Upper lobe of left lung (tissue), 6 donors: ENCODE results near the gene UBE2Q2. TPM values are rescaled to one million over a fixed set of nuclear protein-coding genes. Genes with fewer than 3 reads are reported as not detected.

Source experiments
- ATAC-seq, 2 donors: fragments of 200-7000 bp; cut with Tn5 transposase; one replicate each; pipeline ENCODE4 v1.9.1; 2022; ENCODE audit warnings: mild to moderate bottlenecking in 2 of 2, moderate library complexity in 2 of 2; ENCODE audit not compliant: low FRiP score in 2 of 2
- DNase-seq, 2 donors: peaks; one replicate each; pipeline ENCODE4 v3.0.0-alpha.2; 2019 to 2020
- H3K27ac ChIP-seq, 4 donors: fragments of 200-600 bp; sonication (generic); one replicate each; pipeline ENCODE4 v1.5.1; 2016 to 2019
- H3K27me3 ChIP-seq, 4 donors: fragments of 200-600 bp; sonication (generic); one replicate each; pipeline ENCODE4 v1.5.1; 2017 to 2019
- H3K36me3 ChIP-seq, 4 donors: fragments of 200-600 bp; sonication (generic); one replicate each; pipeline ENCODE4 v1.5.1; 2016 to 2019
- H3K4me1 ChIP-seq, 4 donors: fragments of 200-600 bp; sonication (generic); one replicate each; pipeline ENCODE4 v1.5.1; 2018 to 2019
- H3K4me3 ChIP-seq, 4 donors: fragments of 200-600 bp; sonication (generic); one replicate each; pipeline ENCODE4 v1.5.1; 2017 to 2019; ENCODE audit warnings: mild to moderate bottlenecking in 2 of 4, moderate library complexity in 1 of 4
- H3K9me3 ChIP-seq, 4 donors: fragments of 200-600 bp; sonication (generic); one replicate each; pipeline ENCODE4 v1.5.1; 2018 to 2019
- CTCF ChIP-seq, 6 experiments: fragments of 450-650 bp in 4 of 6; fragments of 200-600 bp in 2 of 6; sonication (generic) in 2 of 6; IDR thresholded peaks; one replicate each; pipeline ENCODE4 v1.5.1; 2016 to 2019; ENCODE audit warnings: antibody characterized with exemption in 6 of 6
- EP300 ChIP-seq, 4 donors: sonication (generic); formaldehyde crosslinking; IDR thresholded peaks; one replicate each; pipeline ENCODE4 v1.5.1; 2017; ENCODE audit warnings: antibody characterized with exemption in 4 of 4, control low read depth in 2 of 4
- POLR2A ChIP-seq, 4 donors: fragments of 450-650 bp; IDR thresholded peaks; one replicate each; pipeline ENCODE4 v1.5.1; 2016 to 2017; ENCODE audit warnings: antibody characterized with exemption in 4 of 4, mild to moderate bottlenecking in 2 of 4
- POLR2AphosphoS5 ChIP-seq, 2 donors: sonication (generic); formaldehyde crosslinking; IDR thresholded peaks; one replicate each; pipeline ENCODE4 v1.5.1; 2017; ENCODE audit warnings: antibody characterized with exemption in 2 of 2
- WGBS, 2 donors: methylation state at CpG; one replicate each; pipeline ENCODE4 v1.1.5; 2017 to 2018; 5-methylcytosine and 5-hydroxymethylcytosine counted together
- total RNA-seq, 6 donors: library from RNA; depleted of rRNA in 4 of 6; stranded (reverse); fragments of >200 nt in 4 of 6; gene quantifications; one replicate each; pipeline versions ENCODE4 v1.1.0 to v1.2.1, GENCODE V29; 2016 to 2021
- donor health status: DM: no; HTN: no; CAD: no; lungs with moderate emphysema.
- donor health status: DM: no; HTN: yes; CAD: no; lungs with severe emphysema.

The UBE2Q2 gene
- total RNA-seq, 6 donors from 2014 or later: 16.5 to 37.7 (median 29.3) TPM

DNA sequence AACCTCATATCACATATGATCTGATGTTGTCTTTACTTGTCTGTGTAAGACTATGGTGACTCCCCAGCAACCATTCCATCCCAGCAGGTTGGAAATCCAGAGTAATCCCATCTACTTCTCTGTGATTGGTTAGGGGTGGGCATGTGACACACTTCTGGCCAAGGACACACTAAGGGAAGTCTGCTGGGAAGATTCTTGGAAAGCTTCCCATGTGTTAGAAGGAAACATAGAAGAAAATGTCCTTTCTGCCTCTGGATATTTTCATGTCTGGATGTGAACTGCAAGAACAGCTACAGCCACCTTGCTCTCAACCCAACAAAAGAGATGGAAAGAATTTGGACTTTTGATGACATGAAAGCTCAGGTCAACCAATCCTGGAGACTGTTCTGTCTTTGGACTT lies 2.6 kb upstream of the UBE2Q2 start:
- Histone ChIP-seq H3K36me3 (no peaks in the 10 kb centered on the region), H3K27ac (no peak overlapping the region), H3K9me3 (no peaks in the 10 kb centered on the region), H3K4me1 (peaks cover 12 to 27% (median 15%) of the 10 kb centered on the region in 4 donors), H3K27me3 (no peaks in the 10 kb centered on the region), H3K4me3 (no peak overlapping the region)
- TF ChIP-seq EP300 (IDR thresholded peaks at IDR 0.05) (no peak), POLR2A (IDR thresholded peaks at IDR 0.05) (no peak), POLR2AphosphoS5 (IDR thresholded peaks at IDR 0.05) (no peak), CTCF (IDR thresholded peaks at IDR 0.05) (no peak)
- peak in 1 of 2 donors; percentile 22 for DNase-seq
- no peak for ATAC-seq

- Histone ChIP-seq H3K4me1 (peaks cover 14 to 37% (median 19%) of the 10 kb centered on the region in 4 donors), H3K36me3 (no peaks in the 10 kb centered on the region), H3K4me3 (no peak overlapping the region), H3K27ac (no peak overlapping the region), H3K9me3 (no peaks in the 10 kb centered on the region), H3K27me3 (no peaks in the 10 kb centered on the region)
- no peak for DNase-seq
- TF ChIP-seq POLR2AphosphoS5 (IDR thresholded peaks at IDR 0.05) (no peak), CTCF (IDR thresholded peaks at IDR 0.05) (no peak), EP300 (IDR thresholded peaks at IDR 0.05) (no peak)
- ATAC-seq: no peak
Measured at GRCh38 chr15:75841626-75842025, 1.6 kb upstream of the UBE2Q2 start.

GRCh38 chr15:75843678-75844581 lies 683 bp downstream of the UBE2Q2 start:
- peak in 3 of 4 donors; percentile 7 to 73 (median 64) for TF ChIP-seq POLR2A (IDR thresholded peaks at IDR 0.05)
- no peak for TF ChIP-seq EP300 (IDR thresholded peaks at IDR 0.05)
- no peak for TF ChIP-seq CTCF (IDR thresholded peaks at IDR 0.05)
- peak in 1 of 2 donors; percentile 39 for TF ChIP-seq POLR2AphosphoS5 (IDR thresholded peaks at IDR 0.05)
- 1% methylated on average over 19 to 31 of the region's 77 CpGs for WGBS, 2 donors
- Histone ChIP-seq H3K9me3 (no peaks in the 10 kb centered on the region), H3K4me3 (peak overlapping the region; percentile 74 to 98 (median 88)), H3K27ac (peak overlapping the region; percentile 91 to 97 (median 94)), H3K27me3 (no peaks in the 10 kb centered on the region), H3K4me1 (peaks cover 21 to 47% (median 23%) of the 10 kb centered on the region in 4 donors), H3K36me3 (no peaks in the 10 kb centered on the region)
- DNase-seq: peak; percentile 51 to 94
- ATAC-seq: peak; percentile 86 to 87

- Histone ChIP-seq H3K4me1 (peaks cover 21 to 47% (median 23%) of the 10 kb centered on the region in 4 donors), H3K27ac (peak overlapping the region in 3 of 4 donors; percentile 91 to 97 (median 95)), H3K4me3 (peak overlapping the region; percentile 74 to 98 (median 88)), H3K36me3 (no peaks in the 10 kb centered on the region), H3K9me3 (no peaks in the 10 kb centered on the region), H3K27me3 (no peaks in the 10 kb centered on the region)
- WGBS, 2 donors: 43 to 47% methylated on average over 13 of the region's 13 CpGs
- no peak for DNase-seq
- ATAC-seq: no peak
- TF ChIP-seq POLR2AphosphoS5 (IDR thresholded peaks at IDR 0.05) (no peak), CTCF (IDR thresholded peaks at IDR 0.05) (no peak), EP300 (IDR thresholded peaks at IDR 0.05) (no peak)
Measured at GRCh38 chr15:75844629-75845335, 1.5 kb downstream of the UBE2Q2 start.
